GM23338 (cell line): ENCODE data around the gene ANTXR2. TPM values are rescaled to one million over a fixed set of nuclear protein-coding genes. Genes with fewer than 3 reads are reported as not detected.

ENCODE experiments used
- ATAC-seq: fragments of 200-7000 bp; cut with Tn5 transposase; 3 replicates; pipeline ENCODE4 v1.9.1; 2020
- DNase-seq: peaks from one replicate; pipeline ENCODE4 v3.0.0-alpha.2; 2015; ENCODE audit warnings: low spot score
- H2AFZ ChIP-seq: fragments of 200-600 bp; sonication (generic); 2 replicates; pipeline ENCODE4 v1.8.0; 2016; ENCODE audit warnings: antibody characterized with exemption, mild to moderate bottlenecking, moderate library complexity
- H3F3A ChIP-seq: fragments of 200-600 bp; sonication (generic); replicated peaks from 2 replicates; pipeline ENCODE4 v1.8.0; 2017; ENCODE audit warnings: antibody characterized with exemption, mixed run types, low read depth
- H3K27ac ChIP-seq: fragments of 200-600 bp; sonication (generic); 2 replicates; pipeline ENCODE4 v1.6.1; 2016; ENCODE audit warnings: low read depth
- H3K27me3 ChIP-seq: fragments of 200-600 bp; sonication (generic); 2 replicates; pipeline ENCODE4 v1.8.0; 2016; ENCODE audit warnings: mild to moderate bottlenecking, mixed run types, moderate library complexity; ENCODE audit not compliant: insufficient read depth
- H3K36me3 ChIP-seq: fragments of 200-600 bp; sonication (generic); 2 replicates; pipeline ENCODE4 v1.8.0; 2016; ENCODE audit warnings: mild to moderate bottlenecking; ENCODE audit not compliant: insufficient read depth
- H3K4me1 ChIP-seq: fragments of 200-600 bp; sonication (generic); 2 replicates; pipeline ENCODE4 v1.8.0; 2016; ENCODE audit warnings: mild to moderate bottlenecking, moderate library complexity; ENCODE audit not compliant: insufficient read depth
- H3K4me2 ChIP-seq: fragments of 200-600 bp; sonication (generic); 2 replicates; pipeline ENCODE4 v1.7.1; 2017; ENCODE audit warnings: mixed run types
- H3K4me3 ChIP-seq: fragments of 200-600 bp; sonication (generic); 2 replicates; pipeline ENCODE4 v1.6.1; 2016; ENCODE audit warnings: mixed run types
- H3K79me2 ChIP-seq: fragments of 200-600 bp; sonication (generic); replicated peaks from 2 replicates; pipeline ENCODE4 v1.8.0; 2017; ENCODE audit warnings: mild to moderate bottlenecking; ENCODE audit not compliant: insufficient read depth
- H3K9me2 ChIP-seq: fragments of 200-600 bp; sonication (generic); 2 replicates; pipeline ENCODE4 v1.8.0; 2017; ENCODE audit not compliant: insufficient read depth
- H4K20me1 ChIP-seq: fragments of 200-600 bp; sonication (generic); replicated peaks from 2 replicates; pipeline ENCODE4 v1.8.0; 2017; ENCODE audit warnings: mild to moderate bottlenecking; ENCODE audit not compliant: insufficient read depth
- H3K27ac Mint-ChIP-seq: 2 replicates; pipeline ENCODE4 v1.8.0; 2020; ENCODE audit warnings: inconsistent platforms, mild to moderate bottlenecking, moderate library complexity, mixed read lengths
- H3K27me3 Mint-ChIP-seq: 3 replicates; pipeline ENCODE4 v1.8.0; 2022; ENCODE audit warnings: low read depth, mild to moderate bottlenecking, moderate library complexity, mixed read lengths, inconsistent platforms; ENCODE audit not compliant: insufficient read depth, poor library complexity
- H3K36me3 Mint-ChIP-seq: 3 replicates; pipeline ENCODE4 v1.8.0; 2021; ENCODE audit warnings: low read depth, mild to moderate bottlenecking, inconsistent platforms, moderate library complexity, mixed read lengths
- H3K4me1 Mint-ChIP-seq: 3 replicates; pipeline ENCODE4 v1.8.0; 2020; ENCODE audit warnings: mild to moderate bottlenecking, inconsistent platforms, mixed read lengths
- H3K4me3 Mint-ChIP-seq: 3 replicates; pipeline ENCODE4 v1.8.0; 2021; ENCODE audit warnings: moderate library complexity, mild to moderate bottlenecking, inconsistent platforms, mixed read lengths
- H3K9me3 Mint-ChIP-seq: 3 replicates; pipeline ENCODE4 v1.8.0; 2020; ENCODE audit warnings: moderate library complexity, mild to moderate bottlenecking, inconsistent platforms, mixed read lengths
- CREB1 ChIP-seq: fragments of 250-450 bp; sonication (Bioruptor Pico); IDR thresholded peaks from 2 replicates; pipeline ENCODE4 v1.5.0; 2020; ENCODE audit warnings: low read depth, mild to moderate bottlenecking, moderate library complexity
- EZH2 ChIP-seq: fragments of 200-600 bp; sonication (generic); IDR thresholded peaks from one replicate; pipeline ENCODE4 v1.8.0; 2017; ENCODE audit warnings: antibody characterized with exemption, mild to moderate bottlenecking, low read depth; ENCODE audit not compliant: unreplicated experiment
- EZH2phosphoT487 ChIP-seq: fragments of 200-600 bp; sonication (generic); IDR thresholded peaks from one replicate; pipeline ENCODE4 v1.8.1; 2018; ENCODE audit warnings: antibody characterized with exemption; ENCODE audit not compliant: unreplicated experiment
- JUNB ChIP-seq: IDR thresholded peaks from one replicate; pipeline ENCODE4 v1.6.1; 2016; ENCODE audit warnings: antibody characterized with exemption; ENCODE audit not compliant: unreplicated experiment
- NANOG ChIP-seq: IDR thresholded peaks from 2 replicates; pipeline ENCODE4 v1.6.1; 2016; ENCODE audit warnings: antibody characterized with exemption, borderline replicate concordance
- POLR2AphosphoS5 ChIP-seq: IDR thresholded peaks from 2 replicates; pipeline ENCODE4 v1.6.1; 2016; ENCODE audit warnings: antibody characterized with exemption, low read depth
- STAT1 ChIP-seq: IDR thresholded peaks from one replicate; pipeline ENCODE4 v1.6.1; 2016; ENCODE audit warnings: antibody characterized with exemption; ENCODE audit not compliant: unreplicated experiment
- ZNF114 ChIP-seq: fragments of 250-450 bp; sonication (Bioruptor Pico); IDR thresholded peaks from 2 replicates; pipeline ENCODE4 v1.5.0; 2020; ENCODE audit warnings: mild to moderate bottlenecking, moderate library complexity
- ZNF331 ChIP-seq: fragments of 250-450 bp; sonication (Bioruptor Pico); IDR thresholded peaks from 2 replicates; pipeline ENCODE4 v1.5.0; 2020; ENCODE audit warnings: low read depth, mild to moderate bottlenecking, moderate library complexity
- polyA plus RNA-seq: library from polyadenylated mRNA; unstranded; fragments of >200 nt; fragmentation: Nextera tagmentation; extraction: Ambion mirVana; gene quantifications from 2 replicates; pipeline ENCODE4 v1.2.1, GENCODE V29; 2016
- total RNA-seq: library from RNA; depleted of rRNA; stranded (reverse); fragments of >200 nt; shearing (Covaris generic); gene quantifications from 2 replicates; pipeline ENCODE4 v1.2.3, GENCODE V29; 2014
- TF ChIP-seq, protein P1 (sequence below), 2 experiments: fragments of 200-600 bp in 1 of 2; sonication (generic) in 1 of 2; conservative IDR thresholded peaks; 2 replicates each; pipeline versions ENCODE4 v1.5.1 to v1.6.1; 2016 to 2017; ENCODE audit warnings: antibody characterized with exemption in 2 of 2, low read depth in 2 of 2, mild to moderate bottlenecking in 2 of 2, moderate library complexity in 1 of 2
- TF ChIP-seq, protein P2 (sequence below): IDR thresholded peaks from one replicate; pipeline ENCODE4 v1.6.1; 2018; ENCODE audit warnings: antibody characterized with exemption; ENCODE audit not compliant: unreplicated experiment
- TF ChIP-seq, protein P3 (sequence below): IDR thresholded peaks from 2 replicates; pipeline ENCODE4 v1.6.1; 2016; ENCODE audit warnings: antibody characterized with exemption
- TF ChIP-seq, protein P4 (sequence below): fragments of 250-450 bp; sonication (Bioruptor Pico); IDR thresholded peaks from 2 replicates; pipeline ENCODE4 v1.5.0; 2020; ENCODE audit warnings: mild to moderate bottlenecking, moderate library complexity

ANTXR2 gene
- total and polyA plus RNA-seq, 2 experiments from 2014 or later: 2.0 to 5.3 TPM

DNA sequence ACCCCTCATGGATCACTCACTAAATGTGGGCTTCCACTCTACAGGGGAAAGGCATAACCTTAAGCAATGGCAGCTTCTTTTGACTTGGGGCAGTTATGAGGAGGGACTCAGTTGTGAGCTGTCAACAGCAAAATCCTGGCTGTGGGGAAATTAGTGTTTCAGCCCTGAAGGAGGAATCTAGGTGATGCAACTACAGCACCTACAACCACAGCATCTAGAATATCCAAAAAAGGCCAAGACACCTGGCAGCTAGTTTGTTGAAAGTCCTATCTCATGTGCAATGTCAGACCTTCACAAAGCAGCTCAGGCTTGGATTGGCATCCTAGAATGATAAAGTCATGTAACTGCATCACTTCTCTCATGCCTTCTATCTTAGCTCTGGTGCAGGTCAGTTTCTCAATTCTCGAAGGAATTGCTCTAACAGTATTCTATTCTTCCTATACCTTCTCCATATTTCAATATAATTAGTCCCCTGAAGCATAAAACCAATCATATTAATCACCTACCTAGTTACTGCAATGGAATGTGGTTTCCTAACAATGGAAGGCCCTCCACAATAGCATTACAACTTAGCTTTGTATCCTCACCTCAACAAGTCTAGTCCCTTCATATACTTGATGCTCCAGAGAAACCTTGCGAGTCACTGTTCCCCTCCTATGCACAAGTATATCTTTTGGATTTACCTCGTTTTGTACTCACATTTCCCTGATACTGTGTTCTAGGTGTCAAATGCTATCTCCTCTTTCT is 5.5 kb upstream of the ANTXR2 start:
- no peaks in the 10 kb centered on the region; the same call in 1 of the 2 replicates for H3K36me3 ChIP-seq
- H3K79me2 ChIP-seq: no peaks in the 10 kb centered on the region
- no peak for ATAC-seq
- no peak for TF ChIP-seq STAT1
- TF ChIP-seq, protein P1, sequence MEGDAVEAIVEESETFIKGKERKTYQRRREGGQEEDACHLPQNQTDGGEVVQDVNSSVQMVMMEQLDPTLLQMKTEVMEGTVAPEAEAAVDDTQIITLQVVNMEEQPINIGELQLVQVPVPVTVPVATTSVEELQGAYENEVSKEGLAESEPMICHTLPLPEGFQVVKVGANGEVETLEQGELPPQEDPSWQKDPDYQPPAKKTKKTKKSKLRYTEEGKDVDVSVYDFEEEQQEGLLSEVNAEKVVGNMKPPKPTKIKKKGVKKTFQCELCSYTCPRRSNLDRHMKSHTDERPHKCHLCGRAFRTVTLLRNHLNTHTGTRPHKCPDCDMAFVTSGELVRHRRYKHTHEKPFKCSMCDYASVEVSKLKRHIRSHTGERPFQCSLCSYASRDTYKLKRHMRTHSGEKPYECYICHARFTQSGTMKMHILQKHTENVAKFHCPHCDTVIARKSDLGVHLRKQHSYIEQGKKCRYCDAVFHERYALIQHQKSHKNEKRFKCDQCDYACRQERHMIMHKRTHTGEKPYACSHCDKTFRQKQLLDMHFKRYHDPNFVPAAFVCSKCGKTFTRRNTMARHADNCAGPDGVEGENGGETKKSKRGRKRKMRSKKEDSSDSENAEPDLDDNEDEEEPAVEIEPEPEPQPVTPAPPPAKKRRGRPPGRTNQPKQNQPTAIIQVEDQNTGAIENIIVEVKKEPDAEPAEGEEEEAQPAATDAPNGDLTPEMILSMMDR (conservative IDR thresholded peaks at IDR 0.05; ENCODE audit: low read depth in 2 of 2): no peak
- no peak for TF ChIP-seq ZNF331 (CRISPR knock-in tag)
- TF ChIP-seq, protein P2, sequence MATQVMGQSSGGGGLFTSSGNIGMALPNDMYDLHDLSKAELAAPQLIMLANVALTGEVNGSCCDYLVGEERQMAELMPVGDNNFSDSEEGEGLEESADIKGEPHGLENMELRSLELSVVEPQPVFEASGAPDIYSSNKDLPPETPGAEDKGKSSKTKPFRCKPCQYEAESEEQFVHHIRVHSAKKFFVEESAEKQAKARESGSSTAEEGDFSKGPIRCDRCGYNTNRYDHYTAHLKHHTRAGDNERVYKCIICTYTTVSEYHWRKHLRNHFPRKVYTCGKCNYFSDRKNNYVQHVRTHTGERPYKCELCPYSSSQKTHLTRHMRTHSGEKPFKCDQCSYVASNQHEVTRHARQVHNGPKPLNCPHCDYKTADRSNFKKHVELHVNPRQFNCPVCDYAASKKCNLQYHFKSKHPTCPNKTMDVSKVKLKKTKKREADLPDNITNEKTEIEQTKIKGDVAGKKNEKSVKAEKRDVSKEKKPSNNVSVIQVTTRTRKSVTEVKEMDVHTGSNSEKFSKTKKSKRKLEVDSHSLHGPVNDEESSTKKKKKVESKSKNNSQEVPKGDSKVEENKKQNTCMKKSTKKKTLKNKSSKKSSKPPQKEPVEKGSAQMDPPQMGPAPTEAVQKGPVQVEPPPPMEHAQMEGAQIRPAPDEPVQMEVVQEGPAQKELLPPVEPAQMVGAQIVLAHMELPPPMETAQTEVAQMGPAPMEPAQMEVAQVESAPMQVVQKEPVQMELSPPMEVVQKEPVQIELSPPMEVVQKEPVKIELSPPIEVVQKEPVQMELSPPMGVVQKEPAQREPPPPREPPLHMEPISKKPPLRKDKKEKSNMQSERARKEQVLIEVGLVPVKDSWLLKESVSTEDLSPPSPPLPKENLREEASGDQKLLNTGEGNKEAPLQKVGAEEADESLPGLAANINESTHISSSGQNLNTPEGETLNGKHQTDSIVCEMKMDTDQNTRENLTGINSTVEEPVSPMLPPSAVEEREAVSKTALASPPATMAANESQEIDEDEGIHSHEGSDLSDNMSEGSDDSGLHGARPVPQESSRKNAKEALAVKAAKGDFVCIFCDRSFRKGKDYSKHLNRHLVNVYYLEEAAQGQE: no peak
- no peak for TF ChIP-seq POLR2AphosphoS5
- TF ChIP-seq JUNB: no peak
- no peak for TF ChIP-seq NANOG
- no peak for TF ChIP-seq ZNF114
- TF ChIP-seq EZH2phosphoT487: no peak
- TF ChIP-seq, protein P3, sequence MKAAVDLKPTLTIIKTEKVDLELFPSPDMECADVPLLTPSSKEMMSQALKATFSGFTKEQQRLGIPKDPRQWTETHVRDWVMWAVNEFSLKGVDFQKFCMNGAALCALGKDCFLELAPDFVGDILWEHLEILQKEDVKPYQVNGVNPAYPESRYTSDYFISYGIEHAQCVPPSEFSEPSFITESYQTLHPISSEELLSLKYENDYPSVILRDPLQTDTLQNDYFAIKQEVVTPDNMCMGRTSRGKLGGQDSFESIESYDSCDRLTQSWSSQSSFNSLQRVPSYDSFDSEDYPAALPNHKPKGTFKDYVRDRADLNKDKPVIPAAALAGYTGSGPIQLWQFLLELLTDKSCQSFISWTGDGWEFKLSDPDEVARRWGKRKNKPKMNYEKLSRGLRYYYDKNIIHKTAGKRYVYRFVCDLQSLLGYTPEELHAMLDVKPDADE: no peak
- TF ChIP-seq, protein P4, sequence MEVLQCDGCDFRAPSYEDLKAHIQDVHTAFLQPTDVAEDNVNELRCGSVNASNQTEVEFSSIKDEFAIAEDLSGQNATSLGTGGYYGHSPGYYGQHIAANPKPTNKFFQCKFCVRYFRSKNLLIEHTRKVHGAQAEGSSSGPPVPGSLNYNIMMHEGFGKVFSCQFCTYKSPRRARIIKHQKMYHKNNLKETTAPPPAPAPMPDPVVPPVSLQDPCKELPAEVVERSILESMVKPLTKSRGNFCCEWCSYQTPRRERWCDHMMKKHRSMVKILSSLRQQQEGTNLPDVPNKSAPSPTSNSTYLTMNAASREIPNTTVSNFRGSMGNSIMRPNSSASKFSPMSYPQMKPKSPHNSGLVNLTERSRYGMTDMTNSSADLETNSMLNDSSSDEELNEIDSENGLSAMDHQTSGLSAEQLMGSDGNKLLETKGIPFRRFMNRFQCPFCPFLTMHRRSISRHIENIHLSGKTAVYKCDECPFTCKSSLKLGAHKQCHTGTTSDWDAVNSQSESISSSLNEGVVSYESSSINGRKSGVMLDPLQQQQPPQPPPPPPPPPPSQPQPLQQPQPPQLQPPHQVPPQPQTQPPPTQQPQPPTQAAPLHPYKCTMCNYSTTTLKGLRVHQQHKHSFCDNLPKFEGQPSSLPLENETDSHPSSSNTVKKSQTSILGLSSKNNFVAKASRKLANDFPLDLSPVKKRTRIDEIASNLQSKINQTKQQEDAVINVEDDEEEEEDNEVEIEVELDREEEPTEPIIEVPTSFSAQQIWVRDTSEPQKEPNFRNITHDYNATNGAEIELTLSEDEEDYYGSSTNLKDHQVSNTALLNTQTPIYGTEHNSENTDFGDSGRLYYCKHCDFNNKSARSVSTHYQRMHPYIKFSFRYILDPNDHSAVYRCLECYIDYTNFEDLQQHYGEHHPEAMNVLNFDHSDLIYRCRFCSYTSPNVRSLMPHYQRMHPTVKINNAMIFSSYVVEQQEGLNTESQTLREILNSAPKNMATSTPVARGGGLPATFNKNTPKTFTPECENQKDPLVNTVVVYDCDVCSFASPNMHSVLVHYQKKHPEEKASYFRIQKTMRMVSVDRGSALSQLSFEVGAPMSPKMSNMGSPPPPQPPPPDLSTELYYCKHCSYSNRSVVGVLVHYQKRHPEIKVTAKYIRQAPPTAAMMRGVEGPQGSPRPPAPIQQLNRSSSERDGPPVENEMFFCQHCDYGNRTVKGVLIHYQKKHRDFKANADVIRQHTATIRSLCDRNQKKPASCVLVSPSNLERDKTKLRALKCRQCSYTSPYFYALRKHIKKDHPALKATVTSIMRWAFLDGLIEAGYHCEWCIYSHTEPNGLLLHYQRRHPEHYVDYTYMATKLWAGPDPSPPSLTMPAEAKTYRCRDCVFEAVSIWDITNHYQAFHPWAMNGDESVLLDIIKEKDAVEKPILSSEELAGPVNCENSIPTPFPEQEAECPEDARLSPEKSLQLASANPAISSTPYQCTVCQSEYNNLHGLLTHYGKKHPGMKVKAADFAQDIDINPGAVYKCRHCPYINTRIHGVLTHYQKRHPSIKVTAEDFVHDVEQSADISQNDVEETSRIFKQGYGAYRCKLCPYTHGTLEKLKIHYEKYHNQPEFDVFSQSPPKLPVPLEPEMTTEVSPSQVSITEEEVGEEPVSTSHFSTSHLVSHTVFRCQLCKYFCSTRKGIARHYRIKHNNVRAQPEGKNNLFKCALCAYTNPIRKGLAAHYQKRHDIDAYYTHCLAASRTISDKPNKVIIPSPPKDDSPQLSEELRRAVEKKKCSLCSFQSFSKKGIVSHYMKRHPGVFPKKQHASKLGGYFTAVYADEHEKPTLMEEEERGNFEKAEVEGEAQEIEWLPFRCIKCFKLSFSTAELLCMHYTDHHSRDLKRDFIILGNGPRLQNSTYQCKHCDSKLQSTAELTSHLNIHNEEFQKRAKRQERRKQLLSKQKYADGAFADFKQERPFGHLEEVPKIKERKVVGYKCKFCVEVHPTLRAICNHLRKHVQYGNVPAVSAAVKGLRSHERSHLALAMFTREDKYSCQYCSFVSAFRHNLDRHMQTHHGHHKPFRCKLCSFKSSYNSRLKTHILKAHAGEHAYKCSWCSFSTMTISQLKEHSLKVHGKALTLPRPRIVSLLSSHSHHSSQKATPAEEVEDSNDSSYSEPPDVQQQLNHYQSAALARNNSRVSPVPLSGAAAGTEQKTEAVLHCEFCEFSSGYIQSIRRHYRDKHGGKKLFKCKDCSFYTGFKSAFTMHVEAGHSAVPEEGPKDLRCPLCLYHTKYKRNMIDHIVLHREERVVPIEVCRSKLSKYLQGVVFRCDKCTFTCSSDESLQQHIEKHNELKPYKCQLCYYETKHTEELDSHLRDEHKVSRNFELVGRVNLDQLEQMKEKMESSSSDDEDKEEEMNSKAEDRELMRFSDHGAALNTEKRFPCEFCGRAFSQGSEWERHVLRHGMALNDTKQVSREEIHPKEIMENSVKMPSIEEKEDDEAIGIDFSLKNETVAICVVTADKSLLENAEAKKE (CRISPR knock-in tag): no peak
- TF ChIP-seq EZH2: no peak
- no peak for TF ChIP-seq CREB1 (CRISPR knock-in tag)
- no peak overlapping the region for H3K4me2 ChIP-seq
- H3K36me3 Mint-ChIP-seq: no peaks in the 10 kb centered on the region
- H3K4me3 Mint-ChIP-seq: no peak overlapping the region
- H3K4me1 ChIP-seq: peaks cover 10% of the 10 kb centered on the region
- H4K20me1 ChIP-seq: no peaks in the 10 kb centered on the region
- H3K27me3 Mint-ChIP-seq: peaks cover 9% of the 10 kb centered on the region
- no peak overlapping the region for H3K27ac Mint-ChIP-seq
- H3K9me3 Mint-ChIP-seq: peaks cover 2% of the 10 kb centered on the region; the same call in 2 of the 3 replicates
- peaks cover 11% of the 10 kb centered on the region for H3K4me1 Mint-ChIP-seq
- no peaks in the 10 kb centered on the region for H3F3A ChIP-seq
- no peak overlapping the region for H2AFZ ChIP-seq
- DNase-seq: no peak
- no peak overlapping the region for H3K4me3 ChIP-seq
- H3K27ac ChIP-seq: no peak overlapping the region
- peaks cover 10% of the 10 kb centered on the region for H3K27me3 ChIP-seq
- peaks cover 14% of the 10 kb centered on the region for H3K9me2 ChIP-seq
